Neural cell (in vitro differentiated cells): ENCODE data around the gene TBCC. TPM values are rescaled to one million over a fixed set of nuclear protein-coding genes. Genes with fewer than 3 reads are reported as not detected.

Source experiments
- H2AFZ ChIP-seq: fragments of 200-600, 300-800 bp; sonication (generic), shearing (Covaris generic); 2 replicates; pipeline ENCODE4 v1.6.0; 2014; ENCODE audit warnings: low read depth, mild to moderate bottlenecking, antibody characterized with exemption, low read length, moderate library complexity
- H3F3A ChIP-seq: fragments of 200-600 bp; shearing (Covaris generic); 2 replicates; pipeline ENCODE4 v1.6.1; 2016; ENCODE audit warnings: mild to moderate bottlenecking, moderate library complexity, mixed read lengths, antibody characterized with exemption, low read length; ENCODE audit not compliant: insufficient read depth, poor library complexity, severe bottlenecking
- H3K27ac ChIP-seq: fragments of 200-600, 300-800 bp; sonication (generic), shearing (Covaris generic); 2 replicates; pipeline ENCODE4 v1.5.1; 2014; ENCODE audit warnings: mild to moderate bottlenecking, low read length, moderate library complexity
- H3K27me3 ChIP-seq: fragments of 300-800, 200-600 bp; sonication (generic), shearing (Covaris generic); 2 replicates; pipeline ENCODE4 v1.6.0; 2014; ENCODE audit warnings: mild to moderate bottlenecking, low read depth, low read length, moderate library complexity; ENCODE audit not compliant: insufficient read depth
- H3K36me3 ChIP-seq: fragments of 300-800, 200-600 bp; sonication (generic), shearing (Covaris generic); 2 replicates; pipeline ENCODE4 v1.5.1; 2014; ENCODE audit warnings: mild to moderate bottlenecking, antibody characterized with exemption, low read length, moderate library complexity; ENCODE audit not compliant: insufficient read depth
- H3K4me2 ChIP-seq: fragments of 300-800, 200-600 bp; sonication (generic), shearing (Covaris generic); 2 replicates; pipeline ENCODE4 v1.6.0; 2014; ENCODE audit warnings: mild to moderate bottlenecking, low read length
- H3K4me3 ChIP-seq: fragments of 300-800, 200-600 bp; sonication (generic), shearing (Covaris generic); 2 replicates; pipeline ENCODE4 v1.5.1; 2014; ENCODE audit warnings: mild to moderate bottlenecking, low read length, moderate library complexity
- H3K79me2 ChIP-seq: fragments of 200-600 bp; shearing (Covaris generic); replicated peaks from 2 replicates; pipeline ENCODE4 v1.6.0; 2014; ENCODE audit warnings: mild to moderate bottlenecking, low read length, moderate library complexity; ENCODE audit not compliant: insufficient read depth
- H3K9ac ChIP-seq: fragments of 300-800, 200-600 bp; sonication (generic), shearing (Covaris generic); 2 replicates; pipeline ENCODE4 v1.6.1; 2016; ENCODE audit warnings: mild to moderate bottlenecking, low read length, mixed read lengths
- H3K9me2 ChIP-seq: fragments of 200-600 bp; shearing (Covaris generic); 2 replicates; pipeline ENCODE4 v1.6.1; 2016; ENCODE audit warnings: mild to moderate bottlenecking, low read length, mixed read lengths; ENCODE audit not compliant: insufficient read depth
- H3K9me3 ChIP-seq: fragments of 200-600, 300-800 bp; sonication (generic), shearing (Covaris generic); 2 replicates; pipeline ENCODE4 v1.6.1; 2016; ENCODE audit warnings: mild to moderate bottlenecking, mixed run types, low read length, moderate library complexity, mixed read lengths
- H4K20me1 ChIP-seq: fragments of 200-600 bp; shearing (Covaris generic); 2 replicates; pipeline ENCODE4 v1.6.1; 2016; ENCODE audit warnings: mild to moderate bottlenecking, mixed run types; ENCODE audit not compliant: insufficient read depth
- EP300 ChIP-seq: fragments of 450-650 bp; conservative IDR thresholded peaks from 2 replicates; pipeline ENCODE4 v1.6.1; 2014; ENCODE audit warnings: antibody characterized with exemption, mild to moderate bottlenecking, moderate library complexity; ENCODE audit not compliant: poor library complexity, severe bottlenecking
- EZH2 ChIP-seq: fragments of 200-600, 300-800 bp; shearing (Covaris generic), sonication (generic); IDR thresholded peaks from 2 replicates; pipeline ENCODE4 v1.6.1; 2014; ENCODE audit warnings: antibody characterized with exemption, low read length, borderline replicate concordance, mild to moderate bottlenecking; ENCODE audit not compliant: insufficient read depth, poor library complexity, severe bottlenecking
- MXI1 ChIP-seq: fragments of 450-650 bp; conservative IDR thresholded peaks from 2 replicates; pipeline ENCODE4 v1.6.1; 2014; ENCODE audit warnings: antibody characterized with exemption, mild to moderate bottlenecking; ENCODE audit not compliant: poor library complexity, severe bottlenecking
- POLR2AphosphoS5 ChIP-seq: IDR thresholded peaks from 2 replicates; pipeline ENCODE4 v1.6.1; 2012
- RAD21 ChIP-seq: fragments of 450-650 bp; conservative IDR thresholded peaks from 2 replicates; pipeline ENCODE4 v1.6.1; 2014; ENCODE audit warnings: antibody characterized with exemption, mild to moderate bottlenecking, moderate library complexity
- SMC3 ChIP-seq: fragments of 450-650 bp; conservative IDR thresholded peaks from 2 replicates; pipeline ENCODE4 v1.6.1; 2014; ENCODE audit warnings: antibody characterized with exemption, mild to moderate bottlenecking, moderate library complexity; ENCODE audit not compliant: poor library complexity
- TAF1 ChIP-seq: IDR thresholded peaks from 2 replicates; pipeline ENCODE4 v1.6.1; 2012; ENCODE audit warnings: low read depth
- polyA plus RNA-seq: library from polyadenylated mRNA; depleted of rRNA; stranded (reverse); fragments of >200 nt; gene quantifications from 2 replicates; pipeline ENCODE4 v1.2.3, GENCODE V29; 2014
- TF ChIP-seq, protein P1 (sequence below): IDR thresholded peaks from 2 replicates; pipeline ENCODE4 v1.6.1; 2012; ENCODE audit warnings: borderline replicate concordance
- TF ChIP-seq, protein P2 (sequence below): fragments of 450-650 bp; IDR thresholded peaks from 2 replicates; pipeline ENCODE4 v1.5.1; 2014; ENCODE audit warnings: antibody characterized with exemption, mild to moderate bottlenecking, moderate library complexity; ENCODE audit not compliant: poor library complexity, severe bottlenecking

Gene TBCC
- polyA plus RNA-seq, 1 donor from 2014 or later, result 112 TPM

DNA sequence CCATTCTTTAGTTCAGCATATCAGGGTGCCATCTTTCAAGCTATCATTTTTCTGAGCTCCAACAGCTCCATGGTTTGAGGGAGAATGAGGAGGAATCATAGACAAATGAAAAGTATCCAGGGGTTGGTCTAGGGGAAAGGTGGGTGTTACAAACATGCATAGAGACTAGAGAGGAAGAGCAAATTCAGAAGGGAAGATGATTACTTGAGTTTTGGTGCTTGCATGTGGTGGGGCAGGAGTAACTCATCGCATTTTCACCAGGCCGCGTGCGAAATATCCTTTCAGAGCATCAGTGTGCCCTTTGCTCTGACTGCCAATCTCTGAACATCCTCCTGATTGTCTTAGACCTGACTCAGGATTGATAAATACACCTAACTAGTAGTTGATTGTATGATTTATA, 28.3 kb upstream of the TBCC start:
- H3K9me3 ChIP-seq, result no peaks in the 10 kb centered on the region
- H3K9me2 ChIP-seq, result no peaks in the 10 kb centered on the region
- H3K79me2 ChIP-seq, result no peaks in the 10 kb centered on the region
- no peaks in the 10 kb centered on the region for H4K20me1 ChIP-seq
- no peak overlapping the region for H3K9ac ChIP-seq
- H3K36me3 ChIP-seq, result no peaks in the 10 kb centered on the region
- H3K4me3 ChIP-seq, result no peak overlapping the region
- TF ChIP-seq RAD21, result no peak
- TF ChIP-seq EZH2, result no peak
- no peak for TF ChIP-seq POLR2AphosphoS5
- no peak for TF ChIP-seq TAF1
- no peak for TF ChIP-seq EP300
- TF ChIP-seq MXI1, result no peak
- TF ChIP-seq, protein P1, sequence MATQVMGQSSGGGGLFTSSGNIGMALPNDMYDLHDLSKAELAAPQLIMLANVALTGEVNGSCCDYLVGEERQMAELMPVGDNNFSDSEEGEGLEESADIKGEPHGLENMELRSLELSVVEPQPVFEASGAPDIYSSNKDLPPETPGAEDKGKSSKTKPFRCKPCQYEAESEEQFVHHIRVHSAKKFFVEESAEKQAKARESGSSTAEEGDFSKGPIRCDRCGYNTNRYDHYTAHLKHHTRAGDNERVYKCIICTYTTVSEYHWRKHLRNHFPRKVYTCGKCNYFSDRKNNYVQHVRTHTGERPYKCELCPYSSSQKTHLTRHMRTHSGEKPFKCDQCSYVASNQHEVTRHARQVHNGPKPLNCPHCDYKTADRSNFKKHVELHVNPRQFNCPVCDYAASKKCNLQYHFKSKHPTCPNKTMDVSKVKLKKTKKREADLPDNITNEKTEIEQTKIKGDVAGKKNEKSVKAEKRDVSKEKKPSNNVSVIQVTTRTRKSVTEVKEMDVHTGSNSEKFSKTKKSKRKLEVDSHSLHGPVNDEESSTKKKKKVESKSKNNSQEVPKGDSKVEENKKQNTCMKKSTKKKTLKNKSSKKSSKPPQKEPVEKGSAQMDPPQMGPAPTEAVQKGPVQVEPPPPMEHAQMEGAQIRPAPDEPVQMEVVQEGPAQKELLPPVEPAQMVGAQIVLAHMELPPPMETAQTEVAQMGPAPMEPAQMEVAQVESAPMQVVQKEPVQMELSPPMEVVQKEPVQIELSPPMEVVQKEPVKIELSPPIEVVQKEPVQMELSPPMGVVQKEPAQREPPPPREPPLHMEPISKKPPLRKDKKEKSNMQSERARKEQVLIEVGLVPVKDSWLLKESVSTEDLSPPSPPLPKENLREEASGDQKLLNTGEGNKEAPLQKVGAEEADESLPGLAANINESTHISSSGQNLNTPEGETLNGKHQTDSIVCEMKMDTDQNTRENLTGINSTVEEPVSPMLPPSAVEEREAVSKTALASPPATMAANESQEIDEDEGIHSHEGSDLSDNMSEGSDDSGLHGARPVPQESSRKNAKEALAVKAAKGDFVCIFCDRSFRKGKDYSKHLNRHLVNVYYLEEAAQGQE, result no peak
- TF ChIP-seq, protein P2, sequence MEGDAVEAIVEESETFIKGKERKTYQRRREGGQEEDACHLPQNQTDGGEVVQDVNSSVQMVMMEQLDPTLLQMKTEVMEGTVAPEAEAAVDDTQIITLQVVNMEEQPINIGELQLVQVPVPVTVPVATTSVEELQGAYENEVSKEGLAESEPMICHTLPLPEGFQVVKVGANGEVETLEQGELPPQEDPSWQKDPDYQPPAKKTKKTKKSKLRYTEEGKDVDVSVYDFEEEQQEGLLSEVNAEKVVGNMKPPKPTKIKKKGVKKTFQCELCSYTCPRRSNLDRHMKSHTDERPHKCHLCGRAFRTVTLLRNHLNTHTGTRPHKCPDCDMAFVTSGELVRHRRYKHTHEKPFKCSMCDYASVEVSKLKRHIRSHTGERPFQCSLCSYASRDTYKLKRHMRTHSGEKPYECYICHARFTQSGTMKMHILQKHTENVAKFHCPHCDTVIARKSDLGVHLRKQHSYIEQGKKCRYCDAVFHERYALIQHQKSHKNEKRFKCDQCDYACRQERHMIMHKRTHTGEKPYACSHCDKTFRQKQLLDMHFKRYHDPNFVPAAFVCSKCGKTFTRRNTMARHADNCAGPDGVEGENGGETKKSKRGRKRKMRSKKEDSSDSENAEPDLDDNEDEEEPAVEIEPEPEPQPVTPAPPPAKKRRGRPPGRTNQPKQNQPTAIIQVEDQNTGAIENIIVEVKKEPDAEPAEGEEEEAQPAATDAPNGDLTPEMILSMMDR, result no peak
- no peak for TF ChIP-seq SMC3
- H3K27me3 ChIP-seq, result no peaks in the 10 kb centered on the region
- no peak overlapping the region for H3K4me2 ChIP-seq
- H2AFZ ChIP-seq, result no peak overlapping the region
- no peaks in the 10 kb centered on the region for H3F3A ChIP-seq
- H3K27ac ChIP-seq, result no peak overlapping the region

DNA sequence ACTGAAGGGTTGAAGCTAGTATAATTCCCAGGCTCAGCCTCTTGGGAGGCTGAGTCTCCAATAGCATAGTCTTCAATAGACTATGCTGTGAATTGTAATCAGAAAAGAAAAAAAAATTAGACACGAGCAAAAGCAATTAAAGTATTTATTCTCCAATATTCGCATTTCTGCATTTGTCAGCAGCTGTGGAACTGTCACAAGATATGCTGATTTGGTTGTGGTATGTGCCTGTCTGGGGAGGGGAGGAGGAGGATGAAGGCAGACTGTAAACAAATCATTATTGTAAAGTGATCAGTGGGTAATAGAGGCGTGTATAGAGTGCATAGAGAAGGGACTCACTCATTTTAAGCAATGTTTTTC, 25.8 kb upstream of the TBCC start:
- Histone ChIP-seq H4K20me1 (no peaks in the 10 kb centered on the region), H3K79me2 (no peaks in the 10 kb centered on the region), H3K27me3 (no peaks in the 10 kb centered on the region), H3K9me2 (no peaks in the 10 kb centered on the region), H3K27ac (no peak overlapping the region), H3K9me3 (no peaks in the 10 kb centered on the region), H3F3A (no peaks in the 10 kb centered on the region), H3K36me3 (no peaks in the 10 kb centered on the region), H2AFZ (no peak overlapping the region), H3K4me2 (no peak overlapping the region), H3K4me3 (no peak overlapping the region), H3K9ac (no peak overlapping the region)
- TF ChIP-seq RAD21 (no peak), EZH2 (no peak), POLR2AphosphoS5 (no peak), TAF1 (no peak), MXI1 (no peak), SMC3 (no peak), EP300 (no peak)
- TF ChIP-seq, protein P2, result no peak
- TF ChIP-seq, protein P1, result no peak
